ENCODE measurements around the gene LIMK1.

The LIMK1 gene

DNA sequence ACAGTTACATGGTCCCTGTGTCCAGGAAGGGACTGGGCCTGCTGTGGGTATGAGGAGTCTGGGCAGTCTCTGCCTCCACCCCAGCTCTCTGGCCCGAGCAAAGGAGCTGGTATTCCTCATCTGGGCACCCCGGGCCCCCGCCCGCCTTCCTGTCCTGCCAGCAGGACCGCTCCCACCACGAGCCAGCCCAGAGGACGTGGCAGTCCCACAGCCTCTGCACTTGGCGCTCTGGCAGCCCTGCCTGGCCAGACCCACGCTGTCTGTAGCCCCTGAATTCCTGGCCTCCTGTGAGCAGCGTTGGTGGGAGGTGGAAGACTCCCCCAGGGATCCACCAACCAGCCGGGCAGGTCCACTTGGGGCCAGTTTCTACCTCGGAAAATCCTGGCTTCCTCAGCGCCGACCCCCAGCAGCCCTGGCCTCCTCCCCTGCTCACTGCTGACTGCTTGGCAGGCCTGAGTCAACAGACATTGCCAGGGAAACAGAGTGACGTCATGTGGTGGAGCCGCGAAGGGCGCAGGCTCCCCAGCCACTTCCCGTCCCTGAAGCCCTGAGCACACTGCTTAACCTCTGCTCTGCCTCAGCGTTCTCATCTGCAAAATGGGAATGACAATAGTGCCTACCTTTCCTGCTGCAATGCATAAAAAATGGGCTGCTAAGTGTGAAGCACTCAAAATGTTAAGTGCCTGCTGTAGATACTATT is 21.6 kb upstream of the LIMK1 start:
- Histone ChIP-seq H3K4me2 (ENCODE audit: low read depth, low read length, poor library complexity, severe bottlenecking) (no peak overlapping the region), H4K20me1 (ENCODE audit: low read depth, low read length) (no peaks in the 10 kb centered on the region), H3F3A (ENCODE audit: insufficient read depth) (no peaks in the 10 kb centered on the region), H3K79me2 (ENCODE audit: insufficient read depth, low read length) (no peaks in the 10 kb centered on the region), H3K27me3 (ENCODE audit: low read length) (no peaks in the 10 kb centered on the region), H3K9me3 (ENCODE audit: insufficient read depth, low read length) (no peaks in the 10 kb centered on the region), H3K27ac (ENCODE audit: low read depth, low read length) (no peak overlapping the region), H3K36me3 (ENCODE audit: low read length) (no peaks in the 10 kb centered on the region), H2AFZ (ENCODE audit: low read depth, low read length, severe bottlenecking) (no peak overlapping the region), H3K9ac (ENCODE audit: low read length) (no peak overlapping the region), H3K9me2 (replicated peaks; ENCODE audit: insufficient read depth, low read length) (no peaks in the 10 kb centered on the region), H3K4me3 (ENCODE audit: insufficient read depth, low read length, poor library complexity, severe bottlenecking) (no peak overlapping the region)
- TF ChIP-seq, protein P1, sequence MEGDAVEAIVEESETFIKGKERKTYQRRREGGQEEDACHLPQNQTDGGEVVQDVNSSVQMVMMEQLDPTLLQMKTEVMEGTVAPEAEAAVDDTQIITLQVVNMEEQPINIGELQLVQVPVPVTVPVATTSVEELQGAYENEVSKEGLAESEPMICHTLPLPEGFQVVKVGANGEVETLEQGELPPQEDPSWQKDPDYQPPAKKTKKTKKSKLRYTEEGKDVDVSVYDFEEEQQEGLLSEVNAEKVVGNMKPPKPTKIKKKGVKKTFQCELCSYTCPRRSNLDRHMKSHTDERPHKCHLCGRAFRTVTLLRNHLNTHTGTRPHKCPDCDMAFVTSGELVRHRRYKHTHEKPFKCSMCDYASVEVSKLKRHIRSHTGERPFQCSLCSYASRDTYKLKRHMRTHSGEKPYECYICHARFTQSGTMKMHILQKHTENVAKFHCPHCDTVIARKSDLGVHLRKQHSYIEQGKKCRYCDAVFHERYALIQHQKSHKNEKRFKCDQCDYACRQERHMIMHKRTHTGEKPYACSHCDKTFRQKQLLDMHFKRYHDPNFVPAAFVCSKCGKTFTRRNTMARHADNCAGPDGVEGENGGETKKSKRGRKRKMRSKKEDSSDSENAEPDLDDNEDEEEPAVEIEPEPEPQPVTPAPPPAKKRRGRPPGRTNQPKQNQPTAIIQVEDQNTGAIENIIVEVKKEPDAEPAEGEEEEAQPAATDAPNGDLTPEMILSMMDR (IDR thresholded peaks at IDR 0.05; ENCODE audit: insufficient read depth, low read length, poor library complexity, severe bottlenecking): no peak
- TF ChIP-seq EZH2phosphoT487 (conservative IDR thresholded peaks at IDR 0.05; ENCODE audit: low read length): no peak

DNA sequence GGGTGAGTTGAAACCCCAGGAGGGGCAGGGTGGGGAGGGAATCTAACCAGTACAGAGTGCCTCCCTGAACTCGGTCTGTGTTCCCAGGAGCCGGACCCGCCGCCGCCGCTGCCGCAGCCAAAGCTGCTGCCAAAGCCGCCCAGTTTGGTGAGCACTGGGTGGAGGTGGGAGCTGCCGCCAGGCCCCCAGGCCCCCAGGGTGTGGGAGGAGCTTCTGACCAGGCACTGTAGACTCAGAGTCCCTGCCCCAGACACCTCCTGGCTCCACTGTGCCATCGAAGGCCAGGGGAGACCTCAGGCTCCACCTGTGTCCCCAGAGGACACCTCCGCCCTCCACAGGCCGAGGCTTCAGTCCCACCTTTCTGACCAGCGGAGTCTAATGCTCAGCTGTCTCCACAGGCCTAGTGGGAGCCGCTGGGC is 20.4 kb upstream of the LIMK1 start:
- no peak for TF ChIP-seq EZH2phosphoT487 (conservative IDR thresholded peaks at IDR 0.05; ENCODE audit: low read length)
- TF ChIP-seq, protein P1 (IDR thresholded peaks at IDR 0.05; ENCODE audit: insufficient read depth, low read length, poor library complexity, severe bottlenecking): no peak
- Histone ChIP-seq H4K20me1 (ENCODE audit: low read depth, low read length) (no peaks in the 10 kb centered on the region), H3K4me2 (ENCODE audit: low read depth, low read length, poor library complexity, severe bottlenecking) (no peak overlapping the region), H3F3A (ENCODE audit: insufficient read depth) (no peaks in the 10 kb centered on the region), H3K9ac (ENCODE audit: low read length) (no peak overlapping the region), H3K27me3 (ENCODE audit: low read length) (no peaks in the 10 kb centered on the region), H3K4me3 (ENCODE audit: insufficient read depth, low read length, poor library complexity, severe bottlenecking) (no peak overlapping the region), H2AFZ (ENCODE audit: low read depth, low read length, severe bottlenecking) (no peak overlapping the region), H3K9me3 (ENCODE audit: insufficient read depth, low read length) (no peaks in the 10 kb centered on the region), H3K36me3 (ENCODE audit: low read length) (no peaks in the 10 kb centered on the region), H3K9me2 (replicated peaks; ENCODE audit: insufficient read depth, low read length) (no peaks in the 10 kb centered on the region), H3K27ac (ENCODE audit: low read depth, low read length) (no peak overlapping the region), H3K79me2 (ENCODE audit: insufficient read depth, low read length) (no peaks in the 10 kb centered on the region)

DNA sequence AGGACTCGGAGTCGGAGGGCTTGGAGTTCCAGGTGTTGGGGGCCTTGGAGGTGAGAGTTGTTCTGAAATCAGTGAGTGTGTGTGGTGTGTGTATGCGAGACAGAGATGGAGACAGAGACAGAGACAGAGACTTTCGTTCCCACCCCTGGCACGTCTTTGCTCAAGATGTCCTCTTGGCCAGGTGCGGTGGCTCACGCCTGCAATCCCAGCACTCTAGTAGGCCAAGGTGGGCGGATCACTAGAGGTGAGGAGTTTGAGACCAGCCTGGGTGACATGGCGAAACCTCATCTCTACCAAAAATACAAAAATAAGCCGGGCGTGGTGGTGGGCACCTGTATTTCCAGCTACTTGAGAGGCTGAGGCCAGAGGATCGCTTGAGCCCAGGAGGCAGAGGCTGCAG is 20.0 kb upstream of the LIMK1 start:
- Histone ChIP-seq H3K27ac (ENCODE audit: low read depth, low read length) (no peak overlapping the region), H3K9me2 (replicated peaks; ENCODE audit: insufficient read depth, low read length) (no peaks in the 10 kb centered on the region), H4K20me1 (ENCODE audit: low read depth, low read length) (no peaks in the 10 kb centered on the region), H3K4me3 (ENCODE audit: insufficient read depth, low read length, poor library complexity, severe bottlenecking) (no peak overlapping the region), H3K79me2 (ENCODE audit: insufficient read depth, low read length) (no peaks in the 10 kb centered on the region), H3K4me2 (ENCODE audit: low read depth, low read length, poor library complexity, severe bottlenecking) (no peak overlapping the region), H3K9me3 (ENCODE audit: insufficient read depth, low read length) (no peaks in the 10 kb centered on the region), H3K27me3 (ENCODE audit: low read length) (no peaks in the 10 kb centered on the region), H2AFZ (ENCODE audit: low read depth, low read length, severe bottlenecking) (no peak overlapping the region), H3K9ac (ENCODE audit: low read length) (no peak overlapping the region), H3F3A (ENCODE audit: insufficient read depth) (no peaks in the 10 kb centered on the region), H3K36me3 (ENCODE audit: low read length) (no peaks in the 10 kb centered on the region)
- TF ChIP-seq EZH2phosphoT487 (conservative IDR thresholded peaks at IDR 0.05; ENCODE audit: low read length): no peak
- TF ChIP-seq, protein P1 (IDR thresholded peaks at IDR 0.05; ENCODE audit: insufficient read depth, low read length, poor library complexity, severe bottlenecking): no peak
